Measurements from ENCODE around the gene FMR1NB. TPM values are rescaled to one million over a fixed set of nuclear protein-coding genes. Genes with fewer than 3 reads are reported as not detected.

Gene FMR1NB
- total RNA-seq, 4 donors from 2014 or later: not detected

DNA sequence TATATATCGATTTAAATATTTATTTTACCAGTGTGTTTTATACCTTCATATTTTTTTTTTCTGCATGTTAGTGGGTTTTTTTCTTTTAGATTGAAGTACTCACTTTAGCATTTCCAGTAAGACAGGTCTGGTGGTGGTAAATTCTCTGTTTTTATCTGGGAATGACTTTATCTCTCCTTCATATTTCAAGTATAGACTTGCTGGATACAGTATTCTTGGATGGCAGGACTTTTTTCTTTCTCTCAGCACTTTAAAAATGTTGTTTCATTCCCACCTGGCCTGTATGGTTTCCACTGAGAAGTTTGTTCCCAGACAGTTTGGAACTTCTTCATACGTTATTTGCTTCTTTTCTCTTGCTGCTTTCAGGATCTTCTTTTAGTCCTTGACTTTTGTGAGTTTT lies 86.1 kb downstream of the FMR1NB start:
- Histone ChIP-seq H3K4me1 (no peaks in the 10 kb centered on the region), H3K27ac (no peak overlapping the region), H3K27me3 (no peaks in the 10 kb centered on the region), H3K4me3 (no peak overlapping the region), H3K36me3 (no peaks in the 10 kb centered on the region), H3K9me3 (no peaks in the 10 kb centered on the region)
- TF ChIP-seq POLR2AphosphoS5 (IDR thresholded peaks at IDR 0.05) (no peak), POLR2A (IDR thresholded peaks at IDR 0.05) (no peak), EP300 (IDR thresholded peaks at IDR 0.05) (no peak)
- TF ChIP-seq, protein P1, sequence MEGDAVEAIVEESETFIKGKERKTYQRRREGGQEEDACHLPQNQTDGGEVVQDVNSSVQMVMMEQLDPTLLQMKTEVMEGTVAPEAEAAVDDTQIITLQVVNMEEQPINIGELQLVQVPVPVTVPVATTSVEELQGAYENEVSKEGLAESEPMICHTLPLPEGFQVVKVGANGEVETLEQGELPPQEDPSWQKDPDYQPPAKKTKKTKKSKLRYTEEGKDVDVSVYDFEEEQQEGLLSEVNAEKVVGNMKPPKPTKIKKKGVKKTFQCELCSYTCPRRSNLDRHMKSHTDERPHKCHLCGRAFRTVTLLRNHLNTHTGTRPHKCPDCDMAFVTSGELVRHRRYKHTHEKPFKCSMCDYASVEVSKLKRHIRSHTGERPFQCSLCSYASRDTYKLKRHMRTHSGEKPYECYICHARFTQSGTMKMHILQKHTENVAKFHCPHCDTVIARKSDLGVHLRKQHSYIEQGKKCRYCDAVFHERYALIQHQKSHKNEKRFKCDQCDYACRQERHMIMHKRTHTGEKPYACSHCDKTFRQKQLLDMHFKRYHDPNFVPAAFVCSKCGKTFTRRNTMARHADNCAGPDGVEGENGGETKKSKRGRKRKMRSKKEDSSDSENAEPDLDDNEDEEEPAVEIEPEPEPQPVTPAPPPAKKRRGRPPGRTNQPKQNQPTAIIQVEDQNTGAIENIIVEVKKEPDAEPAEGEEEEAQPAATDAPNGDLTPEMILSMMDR (IDR thresholded peaks at IDR 0.05): no peak
- DNase-seq (ENCODE audit: low spot score in 2 of 2): no peak
- 90% methylated on average over 2 of the region's 2 CpGs for WGBS

DNA sequence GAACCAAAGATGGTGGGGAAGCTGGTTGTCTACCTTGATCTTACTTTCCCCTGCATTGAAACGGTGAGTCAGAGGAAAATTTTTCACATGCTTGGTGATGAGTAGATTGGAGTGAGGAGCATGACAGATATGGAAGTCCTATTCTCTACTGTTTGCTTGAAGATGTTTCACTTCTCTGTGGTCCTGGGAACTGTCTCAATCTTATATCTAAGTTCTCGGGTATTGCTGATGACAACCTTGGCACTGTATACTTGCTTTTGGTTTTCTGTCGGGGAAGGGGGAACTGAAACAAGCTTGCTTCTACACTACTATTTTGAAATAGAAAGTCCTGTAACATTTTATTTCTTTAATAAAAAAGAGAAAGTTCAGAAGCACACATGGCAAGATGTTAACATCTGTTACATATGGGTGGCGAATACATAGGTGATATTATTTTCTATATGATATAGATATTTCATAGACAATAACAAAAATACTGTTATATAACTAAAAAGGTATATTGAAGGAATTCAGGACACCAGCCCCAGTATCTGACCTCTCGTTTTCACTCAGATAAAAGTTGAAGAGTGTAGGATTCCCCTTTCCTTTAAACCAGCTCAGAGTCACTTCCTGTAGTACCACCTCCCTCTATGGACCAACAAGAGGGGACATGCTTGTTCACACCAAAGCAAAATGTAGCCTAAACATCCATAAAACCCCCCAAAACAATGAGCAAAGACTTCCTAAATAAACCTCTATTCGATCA lies 88.8 kb downstream of the FMR1NB start:
- no peak for TF ChIP-seq POLR2A (IDR thresholded peaks at IDR 0.05)
- TF ChIP-seq POLR2AphosphoS5 (IDR thresholded peaks at IDR 0.05): no peak
- TF ChIP-seq, protein P1 (IDR thresholded peaks at IDR 0.05): no peak
- no peak for TF ChIP-seq EP300 (IDR thresholded peaks at IDR 0.05)
- WGBS: 84% methylated on average over 6 of the region's 6 CpGs
- Histone ChIP-seq H3K27ac (no peak overlapping the region), H3K36me3 (no peaks in the 10 kb centered on the region), H3K27me3 (no peaks in the 10 kb centered on the region), H3K9me3 (no peaks in the 10 kb centered on the region), H3K4me1 (no peaks in the 10 kb centered on the region), H3K4me3 (no peak overlapping the region)
- no peak for DNase-seq (ENCODE audit: low spot score in 2 of 2)

DNA sequence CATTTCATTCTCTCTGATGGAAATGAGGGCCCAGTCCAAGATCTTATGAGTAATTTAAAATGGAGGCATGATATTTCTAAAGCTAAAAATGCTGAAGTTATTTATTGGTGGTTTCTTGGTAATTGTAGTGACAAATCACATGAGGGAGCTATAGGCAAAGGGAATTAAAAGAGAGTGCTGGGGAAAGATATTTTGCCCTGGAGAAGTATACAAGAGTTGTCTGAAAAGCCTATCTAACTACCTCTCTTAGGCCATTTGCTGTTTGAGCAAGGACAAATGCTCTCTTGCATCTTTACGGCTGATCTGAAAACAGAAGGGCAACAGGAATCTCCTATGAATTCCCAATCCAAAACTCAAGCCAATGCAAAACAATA lies 89.4 kb downstream of the FMR1NB start:
- H3K9me3 ChIP-seq: no peaks in the 10 kb centered on the region
- H3K27me3 ChIP-seq: no peaks in the 10 kb centered on the region
- no peak overlapping the region for H3K4me3 ChIP-seq
- no peaks in the 10 kb centered on the region for H3K4me1 ChIP-seq
- no peaks in the 10 kb centered on the region for H3K36me3 ChIP-seq
- WGBS: 100% methylated on average over 1 of the region's 1 CpG
- DNase-seq (ENCODE audit: low spot score in 2 of 2): no peak
- TF ChIP-seq POLR2AphosphoS5 (IDR thresholded peaks at IDR 0.05) (no peak), EP300 (IDR thresholded peaks at IDR 0.05) (no peak), POLR2A (IDR thresholded peaks at IDR 0.05) (no peak)
- TF ChIP-seq, protein P1 (IDR thresholded peaks at IDR 0.05): no peak
- H3K27ac ChIP-seq: no peak overlapping the region

Other genes starting within 250 kb of the FMR1NB start
- 10 to 100 TPM; 20.7 to 73.5 (median 29.2) TPM for gene FMR1, start 69.4 kb upstream of the FMR1NB start, total RNA-seq